ENCODE data around the gene DRD3.

Gene DRD3

DNA sequence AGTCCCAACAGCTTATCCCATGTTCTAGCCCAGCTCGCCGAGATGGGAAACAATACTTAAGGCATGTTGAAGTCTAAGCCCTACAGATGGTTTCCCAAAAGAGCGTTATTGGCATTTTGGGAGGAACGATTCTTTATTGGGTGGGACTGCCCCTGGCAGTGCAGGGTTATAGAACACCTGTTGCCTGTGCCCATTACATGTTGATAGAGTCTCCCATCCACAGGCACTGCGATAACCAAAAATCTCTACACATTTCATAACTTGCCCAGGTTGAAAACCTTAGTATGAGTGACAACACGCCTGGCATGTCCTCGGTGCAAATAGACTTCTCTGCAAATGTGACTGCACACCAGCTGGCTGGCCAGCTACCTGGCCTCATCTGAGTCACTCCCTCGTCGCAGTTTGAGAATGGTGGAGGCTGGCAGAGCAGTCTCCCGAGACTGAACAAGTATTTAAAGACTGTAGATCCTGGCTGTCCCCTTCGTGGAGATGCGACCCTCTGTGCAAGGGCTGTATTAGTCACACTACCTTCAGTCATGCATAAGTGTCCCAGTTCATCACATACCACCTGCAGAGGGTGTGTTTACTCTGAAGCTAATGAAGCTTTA is 39.8 kb upstream of the DRD3 start:
- no peak for TF ChIP-seq CTCF (IDR thresholded peaks at IDR 0.05)

- no peak for TF ChIP-seq CTCF (IDR thresholded peaks at IDR 0.05)
Measured at GRCh38 chr3:114218006-114218405, 39.2 kb upstream of the DRD3 start.

DNA sequence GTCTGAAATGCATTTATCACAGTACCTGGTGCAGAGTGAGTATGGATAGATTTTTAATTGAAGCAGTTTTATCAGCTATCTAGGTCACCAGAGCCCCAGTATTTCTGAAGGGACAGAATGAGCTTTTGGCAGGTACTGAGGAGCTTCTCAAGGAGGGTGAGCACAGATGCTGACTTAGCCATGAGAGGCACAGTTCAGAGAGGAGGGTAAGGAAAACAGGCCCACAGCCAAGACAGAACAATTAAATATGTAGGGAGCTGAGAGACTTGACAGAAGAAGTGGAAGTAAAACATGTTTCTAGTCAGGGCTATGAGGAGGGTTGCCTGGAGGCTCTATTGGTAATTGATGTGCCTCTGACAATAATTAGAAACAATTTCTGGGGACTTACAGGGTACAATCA is 38.4 kb upstream of the DRD3 start:
- TF ChIP-seq CTCF (IDR thresholded peaks at IDR 0.05) = no peak

DNA sequence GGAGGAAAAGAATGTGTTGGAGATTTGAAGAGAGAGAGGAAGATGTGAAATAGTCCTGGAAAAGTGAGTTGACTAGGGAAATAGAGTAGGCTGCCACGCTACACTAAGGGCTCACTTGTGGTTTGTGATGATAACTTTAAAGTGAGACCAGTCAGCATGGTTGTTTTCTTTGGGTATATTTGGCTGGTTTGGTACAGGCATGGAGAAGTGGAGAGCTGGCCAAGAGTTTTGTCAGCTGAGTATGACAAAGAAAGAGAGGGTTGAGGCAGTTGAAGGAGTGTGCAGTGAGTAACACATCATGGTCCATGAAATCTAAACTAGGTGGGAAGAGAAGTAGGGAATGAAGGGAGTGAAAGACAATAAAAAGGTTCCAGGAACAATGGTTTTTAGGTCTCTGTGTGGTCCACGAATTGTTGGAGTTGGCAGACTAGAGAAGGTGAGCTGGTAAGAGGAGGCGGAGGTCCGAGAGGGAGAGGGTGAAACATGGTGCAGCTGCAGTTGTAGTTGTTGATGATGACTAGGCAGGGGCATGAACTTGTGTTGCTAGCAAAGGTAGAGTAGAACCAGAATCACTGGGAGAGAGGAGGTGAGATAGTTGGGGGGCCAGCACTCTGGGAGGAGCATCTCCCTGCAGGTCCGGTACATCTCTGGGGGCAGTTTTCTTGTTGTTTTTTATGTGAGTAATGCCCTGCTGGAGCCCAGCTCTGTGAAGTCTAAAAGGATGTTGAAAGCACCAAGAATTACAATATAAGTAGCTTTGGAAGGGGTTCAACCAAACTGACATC is 37.5 kb upstream of the DRD3 start:
- no peak for TF ChIP-seq CTCF (IDR thresholded peaks at IDR 0.05)

GRCh38 chr3:114214542-114215341 is 35.9 kb upstream of the DRD3 start:
- no peak for TF ChIP-seq CTCF (IDR thresholded peaks at IDR 0.05)

GRCh38 chr3:114213627-114214541 is 35.0 kb upstream of the DRD3 start:
- no peak for TF ChIP-seq CTCF (IDR thresholded peaks at IDR 0.05)

DNA sequence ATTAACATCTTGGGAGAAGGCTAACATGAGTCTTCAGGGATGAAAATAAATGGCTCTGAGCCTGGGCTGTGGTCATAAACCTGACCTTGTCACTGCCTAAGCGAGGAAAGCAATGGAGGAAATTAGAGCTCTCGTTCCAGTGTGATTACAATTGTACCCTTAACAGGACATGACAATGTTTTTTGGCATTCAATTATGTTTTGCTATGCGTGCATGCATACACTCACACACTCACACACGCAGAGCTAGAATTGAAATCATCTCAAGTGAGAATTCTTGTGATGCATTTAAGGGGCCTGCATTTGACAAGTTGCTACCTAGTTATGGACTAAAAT is 34.4 kb upstream of the DRD3 start:
- TF ChIP-seq CTCF (IDR thresholded peaks at IDR 0.05) = no peak

Data from LNCAP (cell line).